Measurements from ENCODE around the gene KLF5. TPM values are rescaled to one million over a fixed set of nuclear protein-coding genes. Genes with fewer than 3 reads are reported as not detected.

Gene KLF5
- total RNA-seq, 1 experiment from 2014 or later: 59.2 TPM

- TF ChIP-seq, protein P1, sequence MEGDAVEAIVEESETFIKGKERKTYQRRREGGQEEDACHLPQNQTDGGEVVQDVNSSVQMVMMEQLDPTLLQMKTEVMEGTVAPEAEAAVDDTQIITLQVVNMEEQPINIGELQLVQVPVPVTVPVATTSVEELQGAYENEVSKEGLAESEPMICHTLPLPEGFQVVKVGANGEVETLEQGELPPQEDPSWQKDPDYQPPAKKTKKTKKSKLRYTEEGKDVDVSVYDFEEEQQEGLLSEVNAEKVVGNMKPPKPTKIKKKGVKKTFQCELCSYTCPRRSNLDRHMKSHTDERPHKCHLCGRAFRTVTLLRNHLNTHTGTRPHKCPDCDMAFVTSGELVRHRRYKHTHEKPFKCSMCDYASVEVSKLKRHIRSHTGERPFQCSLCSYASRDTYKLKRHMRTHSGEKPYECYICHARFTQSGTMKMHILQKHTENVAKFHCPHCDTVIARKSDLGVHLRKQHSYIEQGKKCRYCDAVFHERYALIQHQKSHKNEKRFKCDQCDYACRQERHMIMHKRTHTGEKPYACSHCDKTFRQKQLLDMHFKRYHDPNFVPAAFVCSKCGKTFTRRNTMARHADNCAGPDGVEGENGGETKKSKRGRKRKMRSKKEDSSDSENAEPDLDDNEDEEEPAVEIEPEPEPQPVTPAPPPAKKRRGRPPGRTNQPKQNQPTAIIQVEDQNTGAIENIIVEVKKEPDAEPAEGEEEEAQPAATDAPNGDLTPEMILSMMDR (IDR thresholded peaks at IDR 0.05 in 2 of 3, conservative IDR thresholded peaks at IDR 0.05 in 1 of 3; ENCODE audit: borderline replicate concordance in 1 of 3, insufficient read depth in 1 of 3, low read depth in 2 of 3, low read length in 2 of 3): no peak
- TF ChIP-seq EZH2phosphoT487 (IDR thresholded peaks at IDR 0.05; ENCODE audit: borderline replicate concordance): no peak
- no peak for TF ChIP-seq SIN3A (IDR thresholded peaks at IDR 0.05; ENCODE audit: low read depth)
- no peak for TF ChIP-seq MAX (IDR thresholded peaks at IDR 0.05)
- no peak for TF ChIP-seq CEBPB (IDR thresholded peaks at IDR 0.05; ENCODE audit: low read depth)
- TF ChIP-seq ELF1 (IDR thresholded peaks at IDR 0.05; ENCODE audit: borderline replicate concordance, low read depth): no peak
Measured at GRCh38 chr13:73063166-73063565, 4.4 kb downstream of the KLF5 start (continued).

DNA sequence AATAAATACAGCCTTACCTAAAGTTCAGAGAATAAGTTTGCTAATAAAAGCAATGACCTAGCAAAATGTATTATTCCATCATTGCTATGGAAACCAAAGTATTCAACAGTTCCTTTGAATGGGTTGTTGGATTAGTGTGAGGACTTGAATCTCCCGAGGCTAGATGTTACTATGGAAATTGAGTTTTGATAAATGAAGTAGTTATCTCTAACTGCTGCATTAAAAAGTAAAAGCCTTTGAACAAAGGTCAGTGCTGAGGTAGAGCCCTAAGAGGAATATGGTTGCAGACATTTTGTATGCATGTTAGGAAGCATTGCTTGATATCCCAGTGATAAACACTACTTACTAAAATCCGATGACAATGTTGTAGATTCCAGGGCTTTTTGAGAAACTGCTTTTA, 6.2 kb downstream of the KLF5 start:
- Histone ChIP-seq H3K9me2 (ENCODE audit: insufficient read depth) (no peaks in the 10 kb centered on the region), H3K27ac (ENCODE audit: low read depth, low read length) (no peak overlapping the region), H3K9ac (ENCODE audit: low read length) (no peak overlapping the region), H2AFZ (ENCODE audit: low read depth, low read length, poor library complexity, severe bottlenecking) (no peak overlapping the region), H3K36me3 (ENCODE audit: control insufficient read depth in 1 of 2, insufficient read depth in 2 of 2, low read length in 2 of 2) (peaks cover 28 to 37% of the 10 kb centered on the region in 2 experiments), H3K79me2 (ENCODE audit: insufficient read depth, low read length) (peaks cover 98% of the 10 kb centered on the region), H4K20me1 (ENCODE audit: insufficient read depth) (peaks cover 4% of the 10 kb centered on the region; the same call in 1 of the 2 replicates), H3K27me3 (ENCODE audit: insufficient read depth, low read length) (no peaks in the 10 kb centered on the region), H3K9me3 (ENCODE audit: control insufficient read depth in 1 of 2, insufficient read depth in 1 of 2, low read depth in 1 of 2, low read length in 2 of 2) (no peaks in the 10 kb centered on the region), H3K4me3 (replicated peaks in 1 of 2; ENCODE audit: low read depth in 1 of 2, low read length in 2 of 2) (no peak overlapping the region), H3K4me1 (ENCODE audit: control insufficient read depth in 1 of 2, insufficient read depth in 2 of 2, low read length in 2 of 2) (peaks cover 36 to 37% of the 10 kb centered on the region in 2 experiments), H3K4me2 (ENCODE audit: low read length) (no peak overlapping the region)
- no TSS peak for BruUV-seq (replicated peaks)
- ATAC-seq (no peak), DNase-seq (ENCODE audit: low read depth, low spot score) (no peak)
- intact Hi-C loops (cut with micrococcal nuclease): loop anchor here (10.0 kb wide), 1 partner anchor 480 kb away; no protein-coding TSS in a partner anchor
- POLR2A ChIA-PET: no interaction called here
- CTCF ChIA-PET: no interaction called here
- RAD21 ChIA-PET (ENCODE audit: low non-redundant PET in 1 of 2, low total read pairs in 2 of 2, uncharacterized antibody in 2 of 2, unreplicated experiment in 2 of 2): no interaction called here
- no peak for TF ChIP-seq SIN3A (IDR thresholded peaks at IDR 0.05; ENCODE audit: low read depth)
- TF ChIP-seq ZBTB33 (IDR thresholded peaks at IDR 0.05; ENCODE audit: extremely low read depth, insufficient replicate concordance, low read length): no peak

Measured in HCT116 (cell line).